ENCODE results near the gene NENF.

DNA sequence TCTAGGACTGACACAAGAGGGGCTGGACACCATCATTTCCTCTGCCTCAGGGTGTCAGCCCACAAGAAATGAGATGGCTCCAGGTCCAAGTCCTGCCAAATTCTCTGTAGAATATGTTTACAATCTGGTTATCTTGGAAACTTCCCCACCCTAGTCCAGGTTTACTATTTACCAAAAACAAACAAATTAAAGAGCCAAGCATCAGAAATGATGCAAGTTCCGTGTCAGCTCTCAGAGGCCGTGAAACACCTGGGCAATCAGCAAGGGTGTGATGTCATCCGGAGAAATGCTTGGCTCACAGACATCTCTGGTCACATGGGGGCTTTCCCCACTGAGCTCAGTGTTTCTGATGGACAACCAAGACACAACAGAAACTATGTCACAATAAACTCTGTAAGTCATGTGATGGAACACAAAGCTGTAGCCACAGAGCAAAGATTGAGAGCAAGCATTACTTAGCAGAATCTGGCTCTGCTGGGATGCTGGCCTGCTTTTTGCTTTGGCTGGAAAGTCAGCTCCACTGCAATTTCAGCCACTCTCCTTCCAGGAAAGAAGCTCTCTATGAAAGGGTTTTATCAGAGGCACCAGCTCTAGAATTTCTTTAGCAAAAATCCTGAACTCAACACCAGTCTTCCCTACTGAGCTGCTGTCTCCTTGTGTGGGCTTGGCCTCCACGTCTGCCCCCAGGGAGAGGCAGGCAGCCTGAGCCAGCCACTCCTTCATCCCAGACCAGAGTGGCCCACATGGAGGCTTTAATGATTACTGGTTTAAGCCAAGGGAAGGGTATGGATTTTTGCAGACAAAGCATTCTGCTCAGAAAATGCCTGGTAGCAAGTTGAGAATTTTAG, 55.9 kb downstream of the NENF start:
- TF ChIP-seq POLR2AphosphoS5 (IDR thresholded peaks at IDR 0.05), result peak; percentile 37
- TF ChIP-seq, protein P1, sequence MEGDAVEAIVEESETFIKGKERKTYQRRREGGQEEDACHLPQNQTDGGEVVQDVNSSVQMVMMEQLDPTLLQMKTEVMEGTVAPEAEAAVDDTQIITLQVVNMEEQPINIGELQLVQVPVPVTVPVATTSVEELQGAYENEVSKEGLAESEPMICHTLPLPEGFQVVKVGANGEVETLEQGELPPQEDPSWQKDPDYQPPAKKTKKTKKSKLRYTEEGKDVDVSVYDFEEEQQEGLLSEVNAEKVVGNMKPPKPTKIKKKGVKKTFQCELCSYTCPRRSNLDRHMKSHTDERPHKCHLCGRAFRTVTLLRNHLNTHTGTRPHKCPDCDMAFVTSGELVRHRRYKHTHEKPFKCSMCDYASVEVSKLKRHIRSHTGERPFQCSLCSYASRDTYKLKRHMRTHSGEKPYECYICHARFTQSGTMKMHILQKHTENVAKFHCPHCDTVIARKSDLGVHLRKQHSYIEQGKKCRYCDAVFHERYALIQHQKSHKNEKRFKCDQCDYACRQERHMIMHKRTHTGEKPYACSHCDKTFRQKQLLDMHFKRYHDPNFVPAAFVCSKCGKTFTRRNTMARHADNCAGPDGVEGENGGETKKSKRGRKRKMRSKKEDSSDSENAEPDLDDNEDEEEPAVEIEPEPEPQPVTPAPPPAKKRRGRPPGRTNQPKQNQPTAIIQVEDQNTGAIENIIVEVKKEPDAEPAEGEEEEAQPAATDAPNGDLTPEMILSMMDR (IDR thresholded peaks at IDR 0.05), result no peak
- no peak for TF ChIP-seq POLR2A (IDR thresholded peaks at IDR 0.05)
